GM19351 (cell line): ENCODE measurements around the gene TIAM1.
"Not testable (repeated sequence)": the region's sequence is repeated elsewhere in the genome, so short reads cannot be mapped to it uniquely, and the experiment has no call there.

ENCODE experiments used
- ATAC-seq: cut with Tn5 transposase; IDR thresholded peaks from one replicate; pipeline ENCODE4 v1.9.1; 2021; ENCODE audit warnings: mild to moderate bottlenecking, moderate library complexity; ENCODE audit not compliant: unreplicated experiment

The TIAM1 gene

DNA sequence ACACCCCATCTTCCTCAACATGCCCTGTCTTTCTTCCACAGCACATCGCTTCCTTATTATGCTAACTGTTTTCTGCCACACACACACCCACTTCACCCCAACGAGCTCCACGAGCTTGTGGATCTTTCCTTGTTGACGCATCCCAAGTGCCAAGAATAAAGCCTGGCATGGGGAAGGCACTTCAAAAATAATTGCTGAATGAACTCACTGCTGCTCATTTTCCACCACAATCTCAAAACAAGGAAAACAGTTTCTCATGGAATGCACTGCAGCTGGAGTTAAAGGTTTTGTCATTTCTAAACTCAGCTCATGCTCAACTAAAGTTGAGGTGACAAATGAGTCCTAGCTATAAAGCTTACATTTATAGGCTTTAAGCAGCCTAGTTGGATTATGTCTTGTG lies 86.0 kb downstream of the TIAM1 start:
- no peak for ATAC-seq

DNA sequence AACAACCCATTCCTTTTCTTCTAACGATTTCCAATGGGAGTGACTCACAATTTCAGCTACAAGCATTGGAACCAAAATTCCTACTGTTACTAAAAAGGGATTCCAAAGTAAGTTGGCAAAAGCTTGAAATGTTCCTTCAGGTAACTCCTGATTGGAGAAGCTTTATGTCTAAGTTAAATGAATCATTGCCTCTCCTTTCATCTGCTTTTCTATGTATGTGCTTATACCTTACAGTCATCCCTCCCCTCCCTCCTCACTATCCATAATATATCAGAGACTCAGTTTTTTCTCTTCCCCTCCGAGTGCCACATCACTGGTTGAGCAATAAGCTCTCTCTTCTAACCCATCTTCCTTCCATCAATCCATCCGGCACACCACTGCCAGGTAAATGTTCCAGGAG lies 86.8 kb downstream of the TIAM1 start:
- ATAC-seq = no peak

DNA sequence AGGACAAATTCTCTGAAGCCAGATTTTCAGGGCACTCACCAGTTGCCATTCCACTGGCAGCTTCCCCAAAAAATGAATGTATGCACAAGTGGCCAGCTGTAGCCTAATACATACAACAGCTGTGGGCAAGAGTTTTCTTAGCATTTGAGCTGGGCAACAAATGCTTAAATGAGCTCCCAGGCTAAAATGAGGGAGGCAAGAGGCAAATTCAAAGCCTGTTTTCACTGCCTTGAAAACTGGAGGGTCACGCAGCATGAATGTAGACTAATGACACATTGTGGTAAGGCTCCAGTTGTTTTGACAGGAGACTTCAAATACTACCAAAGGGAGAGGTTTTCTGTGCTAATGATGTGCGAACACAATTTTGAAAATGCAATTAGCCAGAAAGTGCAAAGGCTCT lies 88.2 kb downstream of the TIAM1 start:
- no peak for ATAC-seq

DNA sequence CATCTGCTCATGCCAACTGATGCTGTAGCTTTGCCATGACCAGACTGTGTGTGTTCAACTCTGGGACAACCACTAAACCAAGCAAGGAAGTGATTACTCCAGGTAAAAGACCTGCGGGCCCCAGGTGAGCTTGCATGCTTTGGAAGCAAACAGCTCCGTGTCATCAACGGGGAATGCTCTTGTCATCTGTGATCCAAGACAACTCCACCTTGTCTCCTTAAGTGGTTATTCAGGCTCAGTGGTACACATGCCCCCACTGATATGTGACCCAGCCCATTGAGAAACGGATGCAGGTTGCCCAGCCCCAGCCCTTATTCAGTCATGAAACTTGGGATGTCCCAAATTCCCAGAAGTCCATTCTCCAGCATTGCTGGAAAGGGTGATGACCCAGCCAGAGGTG lies 89.0 kb downstream of the TIAM1 start:
- ATAC-seq = no peak

DNA sequence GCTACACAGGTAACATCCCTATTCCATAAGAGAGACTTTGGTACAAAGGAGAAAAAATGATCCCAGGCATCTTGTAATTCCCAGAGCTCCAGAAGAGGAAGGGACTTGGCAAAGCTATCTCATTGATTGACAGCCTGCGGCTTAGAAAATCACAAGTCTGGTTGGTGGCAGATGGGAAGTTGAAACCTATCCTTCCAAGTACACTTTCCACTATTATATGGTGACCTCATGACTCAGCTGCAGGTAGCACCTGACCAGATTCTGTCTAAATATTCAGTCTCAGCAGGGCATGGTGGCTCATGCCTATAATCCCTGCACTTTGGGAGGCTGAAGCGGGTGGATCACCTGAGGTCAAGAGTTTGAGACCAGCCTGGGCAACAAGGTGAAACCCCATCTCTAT lies 89.9 kb downstream of the TIAM1 start:
- ATAC-seq = no peak

DNA sequence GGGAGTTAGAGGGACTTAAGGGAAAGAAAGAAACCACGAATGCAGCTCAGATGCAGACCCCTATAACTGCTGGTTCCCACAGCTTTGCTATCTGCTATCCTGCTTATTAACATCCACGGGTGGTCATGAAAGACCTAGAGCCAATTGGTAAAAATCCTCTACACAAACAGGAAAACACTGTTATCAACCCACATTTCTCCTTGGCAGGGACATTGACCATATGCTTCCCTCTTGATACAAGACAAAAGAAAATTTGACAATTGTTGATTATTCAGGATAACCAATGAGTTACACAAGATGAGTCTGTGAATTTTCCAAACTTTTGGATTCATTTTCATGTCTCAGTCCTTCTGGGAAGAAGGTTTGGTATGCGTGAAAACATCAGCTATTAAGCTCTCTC lies 90.4 kb downstream of the TIAM1 start:
- no peak for ATAC-seq

DNA sequence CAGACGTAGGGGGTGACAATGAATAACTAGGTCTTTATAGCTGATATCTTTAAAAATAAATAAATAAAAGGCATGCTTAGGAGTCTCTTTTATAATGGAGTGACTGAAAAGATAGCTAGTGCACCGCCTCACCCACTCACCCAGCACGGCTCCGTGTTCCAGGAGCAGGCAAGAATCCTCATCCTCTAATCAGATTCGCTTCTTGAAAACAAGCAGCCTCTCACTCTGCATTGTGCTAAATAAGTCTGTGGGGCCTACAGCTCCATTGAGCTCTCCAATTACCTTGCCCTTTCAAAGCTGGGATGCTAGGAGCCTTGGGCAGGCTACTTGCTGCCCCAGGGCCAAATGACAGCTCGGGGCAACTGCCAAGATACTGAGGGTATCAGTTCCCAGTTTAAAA lies 91.5 kb downstream of the TIAM1 start:
- no peak for ATAC-seq

DNA sequence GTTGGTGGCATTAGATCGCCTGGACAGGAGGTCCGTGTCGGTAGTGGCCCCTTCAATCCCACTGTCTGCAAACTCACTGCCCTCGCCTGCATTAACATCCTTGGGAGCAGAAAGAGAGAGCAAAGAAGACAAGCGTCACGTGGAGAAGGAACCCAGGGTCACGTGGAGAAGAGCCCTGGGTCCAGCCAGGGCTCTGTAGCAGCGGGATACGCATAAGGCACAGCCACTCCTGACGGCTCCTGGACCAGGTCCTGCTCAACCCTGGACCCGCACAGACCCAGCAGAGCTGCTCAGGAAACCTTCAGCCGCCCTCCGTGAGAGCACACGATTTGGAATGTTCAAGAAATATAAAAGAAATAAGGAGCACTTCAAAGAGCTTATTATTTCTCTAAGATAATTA lies 92.0 kb downstream of the TIAM1 start:
- ATAC-seq = no peak

DNA sequence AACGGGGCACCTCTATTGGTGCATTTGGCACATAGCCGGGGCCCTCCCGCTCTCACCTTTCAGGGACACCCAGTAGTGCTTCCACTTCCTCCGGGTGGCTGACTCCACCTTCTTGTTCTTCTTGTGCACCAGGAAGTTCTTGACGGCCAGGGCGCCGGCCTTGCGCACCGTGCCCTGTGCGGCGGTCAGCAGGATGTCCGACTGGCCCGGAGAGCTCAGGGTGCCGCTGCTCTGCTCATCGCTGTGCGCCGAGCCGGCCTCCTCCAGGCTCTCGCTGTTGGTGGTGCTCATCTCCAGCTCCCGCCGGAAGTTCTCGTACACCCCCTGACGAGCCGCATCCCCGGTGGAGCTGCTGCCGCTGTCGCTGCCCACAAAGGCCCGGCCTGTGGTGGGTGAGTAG lies 92.4 kb downstream of the TIAM1 start:
- ATAC-seq = no peak

DNA sequence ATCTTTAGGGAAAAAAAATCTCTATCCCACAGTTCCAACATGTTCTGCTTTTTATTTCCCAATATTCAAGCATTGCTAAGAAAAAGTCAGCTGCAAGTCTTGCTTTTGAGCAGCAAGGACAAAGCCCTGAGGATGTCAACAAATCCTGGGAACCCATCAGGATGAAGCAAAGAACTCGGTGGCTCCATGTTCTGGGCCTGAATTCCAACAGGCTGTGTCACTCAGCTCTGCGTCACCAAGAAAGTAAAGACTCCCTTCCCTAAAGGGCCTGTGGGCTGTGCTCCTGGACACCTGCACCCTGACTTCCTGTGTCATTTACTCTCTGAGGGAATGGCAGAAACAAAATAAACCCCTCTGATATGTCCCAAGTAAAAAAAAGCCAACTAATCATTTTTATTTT lies 95.5 kb downstream of the TIAM1 start:
- ATAC-seq = no peak

DNA sequence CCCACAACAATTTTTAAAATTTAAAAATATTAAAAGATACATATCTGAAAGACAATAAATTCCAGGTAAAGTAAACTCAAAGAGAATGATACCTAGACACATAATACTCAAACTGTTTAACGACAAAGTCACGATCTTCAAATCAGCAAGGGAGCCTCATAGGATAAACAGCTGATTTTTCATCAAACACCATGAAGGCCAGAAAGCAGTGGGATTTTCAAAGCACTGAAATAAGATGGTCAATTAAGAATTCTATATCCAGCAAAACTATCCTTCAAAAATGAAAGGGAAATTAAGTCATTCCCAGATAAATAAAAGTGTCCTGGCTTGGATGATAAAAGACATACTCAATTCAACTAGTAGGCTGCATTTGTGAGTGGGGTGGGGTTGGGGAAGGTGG lies 100.5 kb downstream of the TIAM1 start:
- no peak for ATAC-seq

DNA sequence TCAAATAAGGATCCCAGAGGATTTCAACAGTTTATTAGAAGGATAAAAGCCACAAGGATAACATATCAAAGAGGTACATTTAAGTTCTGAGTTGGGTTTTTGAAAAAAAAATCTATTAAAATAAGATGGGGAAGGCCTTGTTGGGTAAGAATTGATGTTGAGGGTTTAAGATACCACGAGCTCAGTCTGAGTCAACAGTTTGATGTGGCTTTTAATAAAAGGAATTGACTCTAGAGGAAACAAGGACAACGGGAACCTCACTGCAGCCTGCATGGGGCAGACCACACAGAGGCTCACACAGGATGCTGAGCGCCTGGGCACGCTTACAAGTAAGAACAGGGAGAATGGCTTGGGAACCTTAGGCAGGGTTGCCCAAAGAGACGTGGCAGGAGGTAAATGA lies 107.5 kb downstream of the TIAM1 start:
- no peak for ATAC-seq

DNA sequence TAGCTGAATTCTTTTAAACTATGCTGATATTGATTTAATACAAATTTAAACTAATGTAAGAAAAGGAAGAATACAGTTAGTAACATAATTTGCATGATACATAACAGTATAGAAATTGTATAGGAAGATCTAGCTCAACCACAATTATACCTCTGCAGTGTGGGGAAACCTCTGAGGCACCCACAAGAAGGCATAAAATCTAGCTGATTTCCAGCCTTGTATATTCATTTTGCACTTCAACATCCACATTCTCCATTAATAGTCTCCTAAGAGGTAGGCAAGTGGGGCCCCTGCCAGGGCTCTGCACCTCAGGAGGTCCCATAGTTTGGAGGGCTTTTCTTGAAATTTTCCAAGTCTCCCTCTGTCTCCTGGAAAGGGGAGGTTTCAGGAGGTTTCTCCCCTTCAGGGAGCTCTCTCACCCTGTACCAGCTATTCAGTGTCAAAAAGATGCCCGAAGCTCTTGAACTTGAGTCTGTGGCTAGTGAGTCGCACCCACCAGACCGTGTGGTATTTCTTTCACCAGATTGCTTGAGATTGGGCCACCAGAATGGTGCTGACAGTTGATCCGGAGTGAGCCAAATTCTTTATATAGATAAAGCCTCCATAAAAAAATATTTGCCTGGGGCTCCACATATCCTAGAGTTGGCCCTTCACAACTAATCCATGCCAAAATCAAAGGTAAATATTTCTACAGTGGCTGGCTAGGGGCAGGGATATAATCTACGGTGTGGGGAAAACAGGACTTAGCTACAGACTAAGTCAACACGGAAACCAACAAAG lies 108.2 kb downstream of the TIAM1 start:
- no peak for ATAC-seq

DNA sequence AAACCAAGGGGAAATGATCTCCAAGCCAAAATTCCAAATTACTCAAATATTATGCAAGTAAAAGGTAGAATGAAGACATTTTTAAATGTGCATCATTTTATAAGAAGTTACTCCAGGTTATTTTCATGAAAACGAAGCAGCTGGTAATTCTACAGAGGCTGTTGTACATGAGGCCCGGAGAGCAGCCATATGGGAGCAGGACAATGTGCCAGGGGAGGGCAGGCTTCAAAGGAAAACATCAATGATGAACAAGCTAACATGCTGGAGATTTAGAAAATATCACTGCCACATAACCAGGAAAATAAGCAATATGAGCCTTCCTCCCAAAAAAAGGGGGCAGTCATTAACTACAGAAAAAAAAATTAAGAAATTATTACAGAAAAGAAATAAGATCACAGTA lies 109.1 kb downstream of the TIAM1 start:
- ATAC-seq = no peak

DNA sequence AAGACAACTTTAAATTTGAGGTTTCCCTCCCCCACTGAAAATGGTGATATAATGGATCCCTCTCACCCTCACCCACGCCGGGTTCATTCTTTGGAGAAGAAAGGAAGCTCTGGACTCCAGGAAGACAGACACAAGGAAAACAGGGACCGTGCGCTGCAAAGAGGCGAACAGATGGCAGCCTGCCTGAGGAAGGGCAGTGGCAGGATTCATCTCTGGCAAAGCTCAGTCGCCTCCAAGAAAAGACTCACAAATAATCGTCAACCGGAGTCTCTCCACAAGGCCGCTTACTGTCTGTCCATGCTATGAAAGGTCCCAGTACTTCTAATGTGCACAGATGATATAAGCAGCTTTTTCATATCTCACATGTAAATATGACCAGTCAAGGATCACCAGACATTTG lies 110.3 kb downstream of the TIAM1 start:
- ATAC-seq = no peak

DNA sequence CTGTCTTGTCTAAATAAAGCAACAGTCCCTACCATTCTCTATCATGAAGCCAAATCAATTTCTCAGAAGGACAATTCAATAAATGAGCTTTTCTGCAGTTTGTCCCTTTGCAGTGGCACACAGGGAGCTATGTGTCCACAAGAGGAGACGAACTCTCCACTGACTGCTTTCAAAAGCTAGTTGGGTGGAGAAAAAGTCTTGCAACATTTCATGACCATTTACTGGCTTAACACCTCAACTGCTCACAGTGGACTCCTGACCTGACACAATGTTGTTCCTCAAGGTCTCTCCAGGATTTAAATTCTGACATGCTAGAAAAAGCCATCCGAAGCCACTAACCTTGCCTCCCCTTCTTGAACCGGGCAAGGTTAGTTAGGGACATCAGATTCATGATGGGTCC lies 111.7 kb downstream of the TIAM1 start:
- ATAC-seq = no peak

DNA sequence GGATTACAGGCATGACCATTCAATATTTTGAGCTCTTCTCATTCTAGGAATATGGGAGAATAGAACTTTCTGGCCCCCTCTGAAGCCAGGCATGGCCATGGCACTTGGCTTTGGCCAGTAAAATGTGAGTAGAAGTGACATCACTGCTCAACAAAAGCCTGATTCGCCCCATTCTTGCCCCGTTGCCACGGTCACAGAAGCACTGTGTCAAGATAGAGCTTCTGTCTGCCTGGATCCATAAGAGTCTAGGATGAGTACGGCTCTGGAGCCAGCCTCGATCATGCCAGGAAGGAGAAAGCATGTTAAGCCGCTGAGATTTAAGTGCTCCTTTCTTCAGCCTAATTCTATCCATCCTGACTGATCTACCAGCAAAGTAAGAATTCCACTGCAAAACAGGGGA lies 113.1 kb downstream of the TIAM1 start:
- ATAC-seq = no peak

DNA sequence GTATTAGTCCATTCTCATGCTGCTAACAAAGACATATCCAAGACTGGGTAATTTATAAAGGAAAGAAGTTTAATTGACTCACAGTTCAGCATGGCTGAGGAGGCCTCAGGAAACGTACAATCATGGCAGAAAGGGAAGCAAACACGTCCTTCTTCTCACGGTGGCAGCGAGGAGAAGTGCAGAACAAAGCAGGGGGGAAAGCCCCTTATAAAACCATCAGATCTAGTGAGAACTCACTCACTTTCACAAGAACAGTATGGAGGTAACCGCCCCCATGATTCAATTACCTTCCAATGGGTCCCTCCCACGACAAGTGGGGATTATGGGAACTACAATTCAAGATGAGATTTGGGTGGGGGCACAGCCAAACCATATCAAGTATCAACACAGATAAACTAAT lies 115.3 kb downstream of the TIAM1 start:
- ATAC-seq = not testable (repeated sequence)

DNA sequence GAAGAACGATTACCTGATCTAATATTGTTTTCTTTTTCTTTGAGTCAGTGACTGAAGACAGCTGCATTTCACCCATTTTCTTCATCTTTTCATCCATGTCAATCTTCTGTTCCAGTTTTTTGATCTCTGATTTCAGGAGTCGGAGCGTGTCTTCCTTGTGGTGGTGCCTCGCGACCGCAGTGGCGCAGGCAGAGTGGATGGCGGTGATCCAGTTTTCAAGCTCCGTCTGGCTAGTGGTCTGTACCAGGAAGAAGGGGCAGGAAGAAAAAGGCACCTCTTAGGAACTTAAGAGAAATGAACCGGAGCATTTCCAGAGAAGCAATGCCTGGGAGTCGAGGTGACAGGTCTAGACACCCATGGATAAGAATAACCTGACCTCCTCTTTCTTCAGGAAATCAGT lies 118.3 kb downstream of the TIAM1 start:
- ATAC-seq = no peak

DNA sequence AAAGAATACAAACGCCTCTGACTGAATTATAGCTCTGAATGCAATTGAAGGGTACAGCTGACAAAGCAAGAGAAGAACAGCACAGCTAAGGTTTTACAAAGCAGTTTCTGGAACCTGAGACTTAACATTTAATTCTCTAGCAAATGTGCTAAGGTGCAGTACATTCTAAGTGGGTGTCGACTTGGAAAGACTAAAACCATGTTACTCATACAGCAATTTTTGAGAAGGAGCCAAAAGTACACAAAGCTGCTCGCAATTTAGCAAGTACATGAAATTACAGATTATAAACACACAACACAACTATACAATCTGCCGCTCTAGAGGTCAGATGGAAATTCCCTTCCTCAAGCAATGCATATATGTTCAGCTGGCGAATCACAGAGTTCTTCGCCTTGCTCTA lies 121.9 kb downstream of the TIAM1 start:
- no peak for ATAC-seq

DNA sequence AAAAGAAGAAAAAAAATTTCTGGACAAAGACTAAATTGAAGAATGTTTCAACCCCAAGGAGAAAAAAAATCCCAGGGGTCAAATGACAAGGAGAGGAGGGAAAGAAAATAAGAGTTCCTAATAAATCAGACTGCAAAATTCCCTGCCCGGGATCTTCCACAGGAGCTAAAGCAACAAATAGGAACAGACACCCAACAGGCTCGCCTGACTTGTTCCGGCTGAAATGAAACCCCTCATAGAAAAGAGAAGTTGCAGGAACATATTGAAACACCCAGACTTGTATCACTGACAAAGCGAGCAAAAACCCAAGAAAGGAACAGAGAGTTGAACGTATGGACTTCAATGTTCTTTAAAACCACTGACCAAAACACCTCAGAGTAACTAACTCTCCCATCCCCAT lies 123.0 kb downstream of the TIAM1 start:
- ATAC-seq = peak; percentile 50

DNA sequence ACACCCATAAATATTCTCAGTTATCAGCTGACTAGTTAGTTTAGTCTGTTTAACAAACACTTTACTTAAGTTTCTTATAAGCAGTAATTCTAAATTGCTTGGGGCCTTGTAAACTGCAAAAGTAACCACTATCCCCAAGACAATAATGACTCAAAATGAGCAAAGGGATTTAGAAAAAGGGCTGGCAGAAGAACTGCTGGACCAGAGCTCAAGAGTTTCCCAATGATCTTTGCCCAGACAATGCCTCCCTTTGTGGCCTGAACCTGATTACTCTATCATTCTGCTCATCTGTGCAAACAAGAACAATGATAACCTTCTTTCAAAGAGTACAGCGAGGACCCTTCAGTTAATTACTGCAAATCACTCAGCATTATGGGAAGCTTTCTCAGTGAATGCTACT lies 123.5 kb downstream of the TIAM1 start:
- no peak for ATAC-seq

DNA sequence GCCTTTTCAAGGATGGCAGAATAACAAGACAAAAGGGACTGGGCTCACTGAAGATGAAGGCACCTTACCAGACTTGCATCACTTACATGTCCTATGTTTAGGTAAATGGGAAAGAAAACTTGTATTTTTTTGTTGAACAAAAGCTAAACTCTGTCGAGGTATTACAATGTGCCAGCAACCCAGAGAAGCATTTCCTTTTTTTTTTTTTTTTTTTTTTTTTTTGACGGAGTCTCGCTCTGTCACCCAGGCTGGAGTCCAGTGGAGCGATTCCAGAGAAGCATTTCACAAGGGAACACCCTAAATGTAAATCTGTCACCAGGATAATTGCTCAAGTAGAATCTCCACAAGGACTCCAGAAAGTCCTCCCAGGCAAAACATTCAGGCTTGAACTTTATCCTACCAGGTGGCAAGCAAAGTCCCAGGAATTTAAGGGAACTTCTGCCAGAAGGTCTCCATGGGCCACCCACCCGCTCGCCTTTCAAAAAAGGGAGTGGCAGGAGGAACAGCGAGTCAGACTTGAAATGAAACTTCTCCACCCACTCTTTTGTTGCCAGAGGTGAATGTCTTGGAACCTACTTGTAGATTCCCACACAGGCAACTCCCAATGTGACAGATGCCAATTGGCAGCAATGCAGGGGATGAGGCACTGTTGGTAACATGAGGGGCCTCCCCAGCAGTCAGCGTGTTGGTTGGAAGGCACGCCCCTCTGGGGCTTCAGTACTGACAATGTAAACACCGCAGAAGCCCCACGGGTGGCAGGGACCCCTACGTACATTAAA lies 125.0 kb downstream of the TIAM1 start:
- ATAC-seq = no peak
